ENCODE measurements around the gene MEST.

The MEST gene

DNA sequence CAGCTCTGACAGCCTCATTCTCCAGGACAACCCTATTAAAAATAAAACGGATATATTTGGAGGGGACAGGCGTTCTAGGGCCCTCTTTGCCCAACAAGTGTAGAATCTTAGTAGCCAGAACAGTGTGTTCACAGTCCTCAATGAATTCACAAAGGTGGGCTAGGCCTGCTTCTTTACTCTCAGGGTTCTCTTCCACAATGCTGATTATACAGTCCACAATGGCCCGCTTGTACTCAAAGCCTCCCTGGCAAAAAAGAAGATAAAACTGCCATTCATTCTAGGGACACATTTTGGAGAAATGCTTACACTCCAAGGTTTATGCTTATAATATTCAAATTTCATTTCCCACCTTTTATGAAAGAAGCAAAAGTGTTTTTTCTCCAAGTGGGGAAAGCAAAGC lies 62.6 kb downstream of the MEST start:
- Histone ChIP-seq H3K4me1 (ENCODE audit: insufficient read depth, low read length) (no peaks in the 10 kb centered on the region), H2AFZ (ENCODE audit: low read depth, low read length) (no peak overlapping the region), H3K36me3 (ENCODE audit: insufficient read depth, low read length) (peaks cover 42% of the 10 kb centered on the region), H3K9me3 (ENCODE audit: low read length) (peaks cover 2% of the 10 kb centered on the region), H3K27me3 (ENCODE audit: insufficient read depth, low read length) (no peaks in the 10 kb centered on the region), H3K4me3 (ENCODE audit: low read length) (no peak overlapping the region)

Data from neuron (in vitro differentiated cells).